Left ventricle myocardium inferior (tissue), 1 donor: Measurements from ENCODE around the gene MRPL42. TPM values are rescaled to one million over a fixed set of nuclear protein-coding genes. Genes with fewer than 3 reads are reported as not detected.
A peak's percentile ranks its signal among the peaks of the same experiment; 100 is the strongest.

ENCODE experiments used
- DNase-seq: peaks from one replicate; pipeline ENCODE4 v3.0.0-alpha.2; 2020
- H3K27ac ChIP-seq: fragments of 200-600 bp; replicated peaks from 2 replicates; pipeline ENCODE4 v1.8.0; 2021
- H3K27me3 ChIP-seq: fragments of 200-600 bp; 2 replicates; pipeline ENCODE4 v1.8.0; 2021; ENCODE audit warnings: low read depth
- H3K36me3 ChIP-seq: fragments of 200-600 bp; 2 replicates; pipeline ENCODE4 v1.8.0; 2021
- H3K4me1 ChIP-seq: fragments of 200-600 bp; 2 replicates; pipeline ENCODE4 v1.8.0; 2021
- H3K4me3 ChIP-seq: fragments of 200-600 bp; 2 replicates; pipeline ENCODE4 v1.8.0; 2021; ENCODE audit warnings: mild to moderate bottlenecking, moderate library complexity
- H3K9me3 ChIP-seq: fragments of 200-600 bp; replicated peaks from 2 replicates; pipeline ENCODE4 v1.8.0; 2021
- intact Hi-C: fragments of 100-400 bp; cut with micrococcal nuclease; formaldehyde crosslinking; loops from one replicate; pipeline ENCODE4 v1.11.0; 2022
- long read RNA-seq: library from polyadenylated mRNA; unstranded; transcript quantifications from one replicate; pipeline ENCODE4 v2.0.0, GENCODE V29; 2021
- total RNA-seq: library from RNA; stranded (reverse); fragmentation: NEBNext Ultra II Directional; extraction: Animal tissue kit (Norgen Biotek cat#: 25700); gene quantifications from one replicate; pipeline ENCODE4 v1.2.1, GENCODE V29; 2021
- TF ChIP-seq, protein P1 (sequence below): fragments of 200-600 bp; IDR thresholded peaks from 2 replicates; pipeline ENCODE4 v1.8.0; 2021; ENCODE audit warnings: antibody characterized with exemption, mild to moderate bottlenecking, borderline replicate concordance
- donor health status: DM: no; HTN: yes; CAD: no; lungs with severe emphysema.

MRPL42 gene
- total RNA-seq, result 47.0 TPM
- long read RNA-seq, full-length matches to known transcripts, result 31 of 37 reads
- long read RNA-seq, partial matches to known transcripts, result 1 of 37 reads
- long read RNA-seq, other reads (novel, unspliced or antisense), result 5 of 37 reads

DNA sequence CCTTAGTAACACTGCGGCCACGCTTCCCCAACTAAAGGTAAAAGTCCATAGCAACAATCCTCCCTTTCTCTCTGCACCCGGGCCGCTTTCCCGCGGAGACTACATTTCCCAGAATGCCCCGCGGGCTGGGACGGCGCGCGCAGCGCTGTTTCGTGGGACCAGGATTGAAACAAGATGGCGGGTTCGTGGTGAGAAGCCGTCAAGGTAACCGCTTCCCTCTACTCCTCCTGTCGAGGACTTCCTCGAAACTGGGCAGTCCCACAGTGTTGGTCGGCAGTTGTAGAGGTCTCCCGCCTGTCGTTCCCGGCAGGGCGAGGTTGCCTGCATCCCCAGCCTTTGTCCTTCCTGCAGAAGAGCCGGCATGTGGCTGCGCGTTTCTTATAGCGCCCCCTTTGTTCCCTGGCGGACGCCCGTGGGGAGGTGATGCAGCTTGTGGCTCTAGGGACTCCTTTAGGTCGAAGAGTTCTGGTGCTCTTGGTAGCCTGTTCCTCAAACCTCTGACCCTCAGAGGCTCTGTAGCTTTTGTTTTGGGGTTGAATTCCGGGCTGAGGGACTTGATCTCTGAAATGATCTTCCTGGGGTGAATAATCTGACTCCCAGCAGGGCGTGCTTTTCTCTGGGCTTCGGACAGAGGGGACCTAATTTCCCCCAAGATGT is at the start of gene MRPL42:
TSS of gene MRPL42 (plus strand) at position 164 of the 657 bp plus-strand sequence. CDS start 1,772 bp downstream, outside the sequence.
- Histone ChIP-seq H3K27ac (peak within 1 kb of the TSS; percentile 90), H3K4me3 (peak within 1 kb of the TSS; percentile 74), H3K27me3 (no peaks in the 10 kb centered on the region), H3K36me3 (peaks cover 24% of the 10 kb centered on the region), H3K9me3 (no peaks in the 10 kb centered on the region), H3K4me1 (peaks cover 38% of the 10 kb centered on the region)
- TF ChIP-seq, protein P1, sequence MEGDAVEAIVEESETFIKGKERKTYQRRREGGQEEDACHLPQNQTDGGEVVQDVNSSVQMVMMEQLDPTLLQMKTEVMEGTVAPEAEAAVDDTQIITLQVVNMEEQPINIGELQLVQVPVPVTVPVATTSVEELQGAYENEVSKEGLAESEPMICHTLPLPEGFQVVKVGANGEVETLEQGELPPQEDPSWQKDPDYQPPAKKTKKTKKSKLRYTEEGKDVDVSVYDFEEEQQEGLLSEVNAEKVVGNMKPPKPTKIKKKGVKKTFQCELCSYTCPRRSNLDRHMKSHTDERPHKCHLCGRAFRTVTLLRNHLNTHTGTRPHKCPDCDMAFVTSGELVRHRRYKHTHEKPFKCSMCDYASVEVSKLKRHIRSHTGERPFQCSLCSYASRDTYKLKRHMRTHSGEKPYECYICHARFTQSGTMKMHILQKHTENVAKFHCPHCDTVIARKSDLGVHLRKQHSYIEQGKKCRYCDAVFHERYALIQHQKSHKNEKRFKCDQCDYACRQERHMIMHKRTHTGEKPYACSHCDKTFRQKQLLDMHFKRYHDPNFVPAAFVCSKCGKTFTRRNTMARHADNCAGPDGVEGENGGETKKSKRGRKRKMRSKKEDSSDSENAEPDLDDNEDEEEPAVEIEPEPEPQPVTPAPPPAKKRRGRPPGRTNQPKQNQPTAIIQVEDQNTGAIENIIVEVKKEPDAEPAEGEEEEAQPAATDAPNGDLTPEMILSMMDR, result peak; percentile 81
- intact Hi-C loops, result no loop called here
- DNase-seq, result peak; percentile 92

- H3K4me1 ChIP-seq, result peaks cover 76% of the 10 kb centered on the region
- no peak overlapping the region for H3K4me3 ChIP-seq
- H3K27me3 ChIP-seq, result no peaks in the 10 kb centered on the region
- intact Hi-C loops, result loop anchor here (5.0 kb wide), 1 partner anchor 431 kb away; no protein-coding TSS in a partner anchor
- TF ChIP-seq, protein P1, result no peak
- H3K36me3 ChIP-seq, result no peaks in the 10 kb centered on the region
- peak overlapping the region; percentile 31 for H3K27ac ChIP-seq
- H3K9me3 ChIP-seq, result no peaks in the 10 kb centered on the region
- DNase-seq, result no peak
These were observed 49.3 kb upstream of the MRPL42 start for GRCh38 chr12:93417967-93418480.

DNA sequence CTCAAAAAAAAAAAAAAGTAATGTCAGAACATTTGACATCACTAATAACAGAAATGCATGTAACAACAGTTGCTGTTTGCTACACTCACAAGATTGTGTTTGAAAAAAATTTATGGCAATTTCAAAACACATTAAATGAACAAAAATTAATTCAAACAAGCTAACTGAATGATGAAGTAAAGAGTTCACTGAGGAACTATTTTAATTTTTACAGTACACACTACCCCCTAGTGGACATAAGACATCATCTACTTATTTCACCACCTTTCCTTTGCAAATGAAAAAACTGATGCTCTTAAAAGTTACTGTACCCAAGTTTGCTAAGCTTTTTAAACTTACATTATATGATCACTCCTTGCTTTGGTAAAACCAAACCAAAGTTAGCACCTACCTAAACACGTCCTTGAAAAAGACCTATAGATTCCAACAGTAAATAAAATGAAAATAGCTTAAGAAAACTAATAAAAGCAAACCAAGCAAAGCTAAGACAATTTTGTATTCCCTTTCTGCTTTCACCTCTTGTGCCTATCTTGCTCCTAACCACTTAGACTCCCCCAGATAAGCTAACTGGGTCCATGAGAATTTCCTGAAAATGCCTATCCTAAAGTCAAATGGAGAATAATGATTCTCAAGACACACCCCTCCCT is 47.8 kb upstream of the MRPL42 start:
- DNase-seq, result no peak
- Histone ChIP-seq H3K27ac (peak overlapping the region; percentile 31), H3K4me3 (no peak overlapping the region), H3K27me3 (no peaks in the 10 kb centered on the region), H3K36me3 (no peaks in the 10 kb centered on the region), H3K4me1 (peaks cover 76% of the 10 kb centered on the region), H3K9me3 (no peaks in the 10 kb centered on the region)
- TF ChIP-seq, protein P1, result peak; percentile 75
- intact Hi-C loops, result loop anchor here (5.0 to 10.0 kb wide), 2 partner anchors 432 to 635 kb away; no protein-coding TSS in a partner anchor

- TF ChIP-seq, protein P1, result no peak
- H3K4me1 ChIP-seq, result peaks cover 78% of the 10 kb centered on the region
- H3K27me3 ChIP-seq, result no peaks in the 10 kb centered on the region
- peak overlapping the region; percentile 0 for H3K27ac ChIP-seq
- intact Hi-C loops, result loop anchor here (10.0 kb wide), 1 partner anchor 637 kb away; no protein-coding TSS in a partner anchor
- DNase-seq, result no peak
- no peak overlapping the region for H3K4me3 ChIP-seq
- H3K9me3 ChIP-seq, result no peaks in the 10 kb centered on the region
- no peaks in the 10 kb centered on the region for H3K36me3 ChIP-seq
These were observed 45.3 kb upstream of the MRPL42 start for GRCh38 chr12:93422050-93422449.

GRCh38 chr12:93425736-93426411 is 41.4 kb upstream of the MRPL42 start:
- peaks cover 98% of the 10 kb centered on the region for H3K4me1 ChIP-seq
- no peak for DNase-seq
- no peaks in the 10 kb centered on the region for H3K36me3 ChIP-seq
- H3K27me3 ChIP-seq, result no peaks in the 10 kb centered on the region
- no peak overlapping the region for H3K4me3 ChIP-seq
- H3K9me3 ChIP-seq, result no peaks in the 10 kb centered on the region
- TF ChIP-seq, protein P1, result no peak
- intact Hi-C loops, result loop anchor here (10.0 kb wide), 1 partner anchor 641 kb away; no protein-coding TSS in a partner anchor
- peak overlapping the region; percentile 53 for H3K27ac ChIP-seq
